Natural killer cell (primary cell): Measurements from ENCODE around the gene CGB5. TPM values are rescaled to one million over a fixed set of nuclear protein-coding genes. Genes with fewer than 3 reads are reported as not detected.
A peak's percentile ranks its signal among the peaks of the same experiment; 100 is the strongest.

Source experiments
- ATAC-seq, 3 donors: fragments of 150-1000 bp in 2 of 3; fragments of 200-7000 bp in 1 of 3; cut with Tn5 transposase; 1 replicate in 1 of 3; 2 replicates in 2 of 3; pipeline ENCODE4 v1.10.0; 2021; ENCODE audit warnings: mild to moderate bottlenecking in 2 of 3, moderate library complexity in 2 of 3
- DNase-seq, 2 donors: peaks; one replicate each; pipeline versions ENCODE4 v3.0.0 to v3.0.0-alpha.2; 2013 to 2021; ENCODE audit warnings: mixed read lengths in 1 of 2
- H3K27ac ChIP-seq: one replicate; pipeline ENCODE4 v1.5.1; 2013; ENCODE audit warnings: mild to moderate bottlenecking, low read length
- H3K27me3 ChIP-seq: one replicate; pipeline ENCODE4 v1.6.1; 2013; ENCODE audit warnings: low read length; ENCODE audit not compliant: control insufficient read depth, insufficient read depth
- H3K36me3 ChIP-seq: one replicate; pipeline ENCODE4 v1.6.1; 2013; ENCODE audit warnings: low read length; ENCODE audit not compliant: control insufficient read depth, insufficient read depth
- H3K4me1 ChIP-seq: one replicate; pipeline ENCODE4 v1.6.1; 2013; ENCODE audit warnings: low read length; ENCODE audit not compliant: control insufficient read depth, insufficient read depth
- H3K4me3 ChIP-seq: one replicate; pipeline ENCODE4 v1.5.1; 2013; ENCODE audit warnings: low read length
- H3K9me3 ChIP-seq: one replicate; pipeline ENCODE4 v1.6.1; 2013; ENCODE audit warnings: low read length; ENCODE audit not compliant: control insufficient read depth, insufficient read depth
- H3K27ac Mint-ChIP-seq, 2 donors: one replicate each; pipeline ENCODE4 v1.8.0; 2022; ENCODE audit warnings: mild to moderate bottlenecking in 2 of 2, mixed read lengths in 2 of 2, moderate library complexity in 1 of 2
- H3K27me3 Mint-ChIP-seq, 2 donors: one replicate each; pipeline ENCODE4 v1.8.0; 2022; ENCODE audit warnings: low read depth in 2 of 2, mixed read lengths in 2 of 2
- H3K36me3 Mint-ChIP-seq: one replicate; pipeline ENCODE4 v1.8.0; 2022; ENCODE audit warnings: mixed read lengths
- H3K4me1 Mint-ChIP-seq, 2 donors: one replicate each; pipeline ENCODE4 v1.8.0; 2022; ENCODE audit warnings: mixed read lengths in 2 of 2
- H3K4me3 Mint-ChIP-seq: one replicate; pipeline ENCODE4 v1.8.0; 2022; ENCODE audit warnings: mild to moderate bottlenecking, moderate library complexity, mixed read lengths
- H3K9me3 Mint-ChIP-seq, 2 donors: one replicate each; pipeline ENCODE4 v1.8.0; 2022; ENCODE audit warnings: mixed read lengths in 2 of 2
- CTCF ChIP-seq: fragments of 200-600 bp; IDR thresholded peaks from one replicate; pipeline ENCODE4 v1.8.0; 2022; ENCODE audit warnings: antibody characterized with exemption
- WGBS: methylation state at CpG from one replicate; pipeline ENCODE4 v1.1.7; 2013; ENCODE audit warnings: missing lambda C conversion rate; ENCODE audit not compliant: insufficient coverage; 5-methylcytosine and 5-hydroxymethylcytosine counted together
- intact Hi-C: fragments of 100-400 bp; cut with micrococcal nuclease; formaldehyde crosslinking; loops from one replicate; pipeline ENCODE4 v1.14.2; 2022
- total RNA-seq, 4 donors: library from RNA; stranded (reverse); fragments of 120-200 nt in 1 of 4; gene quantifications; one replicate each; pipeline versions ENCODE4 v1.2.3 to v1.2.4, GENCODE V29; 2013 to 2022

CGB5 gene
- total RNA-seq, 3 donors from 2014 or later (not counting 1 experiment from before 2014, with no cell fraction given), result not detected

GRCh38 chr19:49019242-49019932 lies 24.3 kb upstream of the CGB5 start:
- Mint-ChIP-seq H3K9me3 (no peaks in the 10 kb centered on the region), H3K27ac (peak overlapping the region in 1 of 2 donors; percentile 84), H3K4me3 (peak overlapping the region; percentile 86), H3K4me1 (peaks cover 15 to 36% of the 10 kb centered on the region in 2 donors), H3K27me3 (peaks cover 0 to 7% of the 10 kb centered on the region in 2 donors), H3K36me3 (no peaks in the 10 kb centered on the region)
- H3K27ac ChIP-seq, result no peak overlapping the region
- intact Hi-C loops, result no loop called here
- H3K4me3 ChIP-seq, result peak overlapping the region; percentile 50
- no peak for TF ChIP-seq CTCF
- DNase-seq (peak; percentile 48 to 76), ATAC-seq (peak; percentile 36 to 58 (median 55))
- 11% methylated on average over 41 of the region's 41 CpGs for WGBS
- H3K36me3 ChIP-seq, result no peaks in the 10 kb centered on the region
- H3K9me3 ChIP-seq, result no peaks in the 10 kb centered on the region
- peaks cover 3% of the 10 kb centered on the region for H3K27me3 ChIP-seq
- H3K4me1 ChIP-seq, result peaks cover 33% of the 10 kb centered on the region

GRCh38 chr19:49020342-49020741 lies 23.3 kb upstream of the CGB5 start:
- no peaks in the 10 kb centered on the region for H3K36me3 ChIP-seq
- peaks cover 33% of the 10 kb centered on the region for H3K4me1 ChIP-seq
- TF ChIP-seq CTCF, result no peak
- Mint-ChIP-seq H3K27ac (no peak overlapping the region), H3K27me3 (peaks cover 0 to 7% of the 10 kb centered on the region in 2 donors), H3K9me3 (no peaks in the 10 kb centered on the region), H3K4me3 (no peak overlapping the region), H3K36me3 (no peaks in the 10 kb centered on the region), H3K4me1 (peaks cover 15 to 36% of the 10 kb centered on the region in 2 donors)
- H3K27ac ChIP-seq, result no peak overlapping the region
- WGBS, result 89% methylated on average over 11 of the region's 11 CpGs
- ATAC-seq, result no peak
- peak in 1 of 2 donors; percentile 8 for DNase-seq
- H3K9me3 ChIP-seq, result no peaks in the 10 kb centered on the region
- H3K27me3 ChIP-seq, result peaks cover 3% of the 10 kb centered on the region
- intact Hi-C loops, result no loop called here
- H3K4me3 ChIP-seq, result no peak overlapping the region

GRCh38 chr19:49020931-49021895 lies 22.4 kb upstream of the CGB5 start:
- WGBS, result 45% methylated on average over 16 of the region's 16 CpGs
- peak in 1 of 2 donors; percentile 14 for DNase-seq
- Histone ChIP-seq H3K9me3 (no peaks in the 10 kb centered on the region), H3K4me3 (no peak overlapping the region), H3K27ac (no peak overlapping the region), H3K36me3 (no peaks in the 10 kb centered on the region), H3K27me3 (peaks cover 3% of the 10 kb centered on the region), H3K4me1 (peaks cover 33% of the 10 kb centered on the region)
- no peak for TF ChIP-seq CTCF
- H3K27me3 Mint-ChIP-seq, result peaks cover 0 to 7% of the 10 kb centered on the region in 2 donors
- no peak for ATAC-seq
- H3K4me1 Mint-ChIP-seq, result peaks cover 15 to 36% of the 10 kb centered on the region in 2 donors
- no peak overlapping the region for H3K4me3 Mint-ChIP-seq
- no peaks in the 10 kb centered on the region for H3K9me3 Mint-ChIP-seq
- intact Hi-C loops, result no loop called here
- H3K36me3 Mint-ChIP-seq, result no peaks in the 10 kb centered on the region
- peak overlapping the region in 1 of 2 donors; percentile 13 for H3K27ac Mint-ChIP-seq
